DOHH2 (cell line): ENCODE measurements around the gene CDH26.
A peak's percentile ranks its signal among the peaks of the same experiment; 100 is the strongest.

ENCODE experiments used
- H3F3A ChIP-seq: fragments of 200-600 bp; sonication (generic), shearing (Covaris generic); 2 replicates; pipeline ENCODE4 v1.6.0; 2016; ENCODE audit warnings: antibody characterized with exemption, mild to moderate bottlenecking; ENCODE audit not compliant: control insufficient read depth, insufficient read depth
- H3K27ac ChIP-seq: fragments of 200-600 bp; sonication (generic); 2 replicates; pipeline ENCODE4 v1.5.1; 2014; ENCODE audit warnings: low read depth, mild to moderate bottlenecking, low read length, moderate library complexity
- H3K27me3 ChIP-seq: fragments of 200-600 bp; sonication (generic); 2 replicates; pipeline ENCODE4 v1.6.1; 2014; ENCODE audit warnings: mild to moderate bottlenecking, low read length, mixed read lengths; ENCODE audit not compliant: control insufficient read depth
- H3K36me3 ChIP-seq: fragments of 200-600 bp; sonication (generic); 2 replicates; pipeline ENCODE4 v1.6.1; 2014; ENCODE audit warnings: mild to moderate bottlenecking, low read length, moderate library complexity, mixed read lengths; ENCODE audit not compliant: control insufficient read depth
- H3K4me1 ChIP-seq: fragments of 200-600 bp; sonication (generic); 2 replicates; pipeline ENCODE4 v1.6.1; 2014; ENCODE audit warnings: mild to moderate bottlenecking, low read length, mixed read lengths; ENCODE audit not compliant: control insufficient read depth
- H3K4me2 ChIP-seq: fragments of 200-600 bp; sonication (generic); 2 replicates; pipeline ENCODE4 v1.6.0; 2014; ENCODE audit warnings: mild to moderate bottlenecking, low read length, moderate library complexity
- H3K4me3 ChIP-seq: fragments of 200-600 bp; sonication (generic); 2 replicates; pipeline ENCODE4 v1.5.1; 2014; ENCODE audit warnings: mild to moderate bottlenecking, low read length, mixed read lengths
- H3K79me2 ChIP-seq: fragments of 200-600 bp; sonication (generic); 2 replicates; pipeline ENCODE4 v1.6.1; 2014; ENCODE audit warnings: mild to moderate bottlenecking, low read length, mixed read lengths; ENCODE audit not compliant: control insufficient read depth
- H3K9me2 ChIP-seq: fragments of 200-600 bp; sonication (generic); replicated peaks from 2 replicates; pipeline ENCODE4 v1.6.1; 2014; ENCODE audit warnings: mild to moderate bottlenecking, low read length, mixed read lengths; ENCODE audit not compliant: control insufficient read depth
- H3K9me3 ChIP-seq: fragments of 200-600 bp; sonication (generic); 2 replicates; pipeline ENCODE4 v1.6.1; 2014; ENCODE audit warnings: antibody characterized with exemption, low read length, mixed read lengths; ENCODE audit not compliant: control insufficient read depth, insufficient read depth
- H4K20me1 ChIP-seq: fragments of 200-600 bp; sonication (generic); 2 replicates; pipeline ENCODE4 v1.6.0; 2014; ENCODE audit warnings: low read depth, mild to moderate bottlenecking, antibody characterized with exemption, low read length, moderate library complexity; ENCODE audit not compliant: control insufficient read depth, insufficient read depth
- CTCF ChIP-seq: fragments of 200-600 bp; sonication (generic); IDR thresholded peaks from one replicate; pipeline ENCODE4 v1.5.1; 2014; ENCODE audit warnings: antibody characterized with exemption, mild to moderate bottlenecking, low read depth, low read length; ENCODE audit not compliant: poor library complexity, severe bottlenecking
- EZH2phosphoT487 ChIP-seq: fragments of 200-600 bp; sonication (generic); IDR thresholded peaks from 2 replicates; pipeline ENCODE4 v1.6.1; 2017; ENCODE audit warnings: borderline replicate concordance, mild to moderate bottlenecking, antibody characterized with exemption, low read length, moderate library complexity, mixed read lengths

The CDH26 gene

GRCh38 chr20:59933296-59933848 is 24.9 kb upstream of the CDH26 start, which contains the start of gene SYCP2:
Gene SYCP2 (minus strand): TSS chr20:59933637. CDS start chr20:59922413, 11,224 bp downstream.
- Histone ChIP-seq H3K4me1 (peaks cover 6% of the 10 kb centered on the region; the same call in 1 of the 2 replicates), H3K27ac (no peak within 1 kb of the TSS)

GRCh38 chr20:59933849-59934585 is 24.2 kb upstream of the CDH26 start:
- Histone ChIP-seq H4K20me1 (no peaks in the 10 kb centered on the region), H3K79me2 (peaks cover 4% of the 10 kb centered on the region), H3K4me2 (no peak overlapping the region), H3K27ac (no peak overlapping the region), H3F3A (0 out of 2 replicates have a peak, but pooled peaks cover 6% of the 10 kb centered on the region), H3K4me3 (no peak overlapping the region), H3K27me3 (peaks cover 3% of the 10 kb centered on the region; the same call in 1 of the 2 replicates), H3K9me2 (no peaks in the 10 kb centered on the region), H3K9me3 (no peaks in the 10 kb centered on the region), H3K36me3 (no peaks in the 10 kb centered on the region), H3K4me1 (peaks cover 12% of the 10 kb centered on the region)
- TF ChIP-seq EZH2phosphoT487 = no peak
- peak; percentile 68 for TF ChIP-seq CTCF

More at GRCh38 chr20:59933296-59933848, 24.9 kb upstream of the CDH26 start, which contains the start of gene SYCP2:
- TF ChIP-seq CTCF (no peak), EZH2phosphoT487 (no peak)
- H3K9me2 ChIP-seq = no peaks in the 10 kb centered on the region
- H3K27me3 ChIP-seq = peaks cover 5% of the 10 kb centered on the region; the same call in 1 of the 2 replicates
- H3K4me2 ChIP-seq = no peak within 1 kb of the TSS
- H3F3A ChIP-seq = 0 out of 2 replicates have a peak, but pooled peaks cover 6% of the 10 kb centered on the region
- no peaks in the 10 kb centered on the region for H3K9me3 ChIP-seq
- H4K20me1 ChIP-seq = no peaks in the 10 kb centered on the region
- peaks cover 2% of the 10 kb centered on the region; the same call in 1 of the 2 replicates for H3K79me2 ChIP-seq
- H3K4me3 ChIP-seq = no peak within 1 kb of the TSS
- no peaks in the 10 kb centered on the region for H3K36me3 ChIP-seq

GRCh38 chr20:59935457-59936185 is 22.6 kb upstream of the CDH26 start:
- H3F3A ChIP-seq = 0 out of 2 replicates have a peak, but pooled peaks cover 6% of the 10 kb centered on the region
- H3K36me3 ChIP-seq = peaks cover 3% of the 10 kb centered on the region; the same call in 1 of the 2 replicates
- H3K27me3 ChIP-seq = no peaks in the 10 kb centered on the region
- no peak overlapping the region for H3K4me3 ChIP-seq
- no peak overlapping the region for H3K27ac ChIP-seq
- no peaks in the 10 kb centered on the region for H3K9me2 ChIP-seq
- H4K20me1 ChIP-seq = no peaks in the 10 kb centered on the region
- no peak for TF ChIP-seq EZH2phosphoT487
- TF ChIP-seq CTCF = no peak
- peaks cover 16% of the 10 kb centered on the region for H3K4me1 ChIP-seq
- no peaks in the 10 kb centered on the region for H3K9me3 ChIP-seq
- no peak overlapping the region for H3K4me2 ChIP-seq
- H3K79me2 ChIP-seq = peaks cover 14% of the 10 kb centered on the region
